ENCODE results near the gene STARD10. TPM values are rescaled to one million over a fixed set of nuclear protein-coding genes. Genes with fewer than 3 reads are reported as not detected.

The STARD10 gene
- total RNA-seq, 1 donor from 2014 or later, result 20.9 TPM

- no peaks in the 10 kb centered on the region for H3K9me3 ChIP-seq
- peaks cover 6 to 15% of the 10 kb centered on the region in 2 donors for H3K4me1 ChIP-seq
- intact Hi-C loops (cut with DNase I), result no loop called here
- no peak overlapping the region for H3K4me3 ChIP-seq
- TF ChIP-seq CTCF (IDR thresholded peaks at IDR 0.05), result no peak
- no peak overlapping the region for H3K27ac ChIP-seq
- H3K36me3 ChIP-seq, result peaks cover 0 to 3% of the 10 kb centered on the region in 2 donors
- DNase-seq (ENCODE audit: low spot score in 2 of 2), result no peak
- H3K27me3 ChIP-seq, result no peaks in the 10 kb centered on the region
These were observed 43.2 kb downstream of the STARD10 start for GRCh38 chr11:72750556-72751115.

GRCh38 chr11:72750086-72750485, 43.8 kb downstream of the STARD10 start:
- intact Hi-C loops (cut with DNase I), result no loop called here
- H3K9me3 ChIP-seq, result no peaks in the 10 kb centered on the region
- H3K27ac ChIP-seq, result no peak overlapping the region
- no peak for DNase-seq (ENCODE audit: low spot score in 2 of 2)
- no peaks in the 10 kb centered on the region for H3K27me3 ChIP-seq
- H3K36me3 ChIP-seq, result no peaks in the 10 kb centered on the region
- peaks cover 6 to 15% of the 10 kb centered on the region in 2 donors for H3K4me1 ChIP-seq
- H3K4me3 ChIP-seq, result no peak overlapping the region
- TF ChIP-seq CTCF (IDR thresholded peaks at IDR 0.05), result no peak

- intact Hi-C loops (cut with DNase I), result no loop called here
- no peak for DNase-seq (ENCODE audit: low spot score in 2 of 2)
- Histone ChIP-seq H3K36me3 (no peaks in the 10 kb centered on the region), H3K9me3 (no peaks in the 10 kb centered on the region), H3K4me3 (no peak overlapping the region), H3K4me1 (peaks cover 3 to 14% of the 10 kb centered on the region in 2 donors), H3K27me3 (no peaks in the 10 kb centered on the region), H3K27ac (no peak overlapping the region)
- no peak for TF ChIP-seq CTCF (IDR thresholded peaks at IDR 0.05)
These were observed 46.5 kb downstream of the STARD10 start for GRCh38 chr11:72747289-72747855.

- Histone ChIP-seq H3K9me3 (no peaks in the 10 kb centered on the region), H3K27ac (no peak overlapping the region), H3K36me3 (no peaks in the 10 kb centered on the region), H3K4me1 (peaks cover 3 to 15% of the 10 kb centered on the region in 2 donors), H3K27me3 (no peaks in the 10 kb centered on the region), H3K4me3 (no peak overlapping the region)
- no peak for TF ChIP-seq CTCF (IDR thresholded peaks at IDR 0.05)
- intact Hi-C loops (cut with DNase I), result no loop called here
- no peak for DNase-seq (ENCODE audit: low spot score in 2 of 2)
These were observed 47.0 kb downstream of the STARD10 start for GRCh38 chr11:72746821-72747220.

- H3K27ac ChIP-seq, result no peak overlapping the region
- H3K27me3 ChIP-seq, result no peaks in the 10 kb centered on the region
- peaks cover under 1 to 10% of the 10 kb centered on the region in 2 donors for H3K4me1 ChIP-seq
These were observed 47.8 kb downstream of the STARD10 start for GRCh38 chr11:72745925-72746550.

More at GRCh38 chr11:72745925-72746550, 47.8 kb downstream of the STARD10 start:
- H3K36me3 ChIP-seq, result no peaks in the 10 kb centered on the region
- TF ChIP-seq CTCF (IDR thresholded peaks at IDR 0.05), result no peak
- no peak overlapping the region for H3K4me3 ChIP-seq
- DNase-seq (ENCODE audit: low spot score in 2 of 2), result no peak
- intact Hi-C loops (cut with DNase I), result no loop called here
- no peaks in the 10 kb centered on the region for H3K9me3 ChIP-seq
